Neural cell (in vitro differentiated cells): ENCODE data around the gene BRD7.

Source experiments
- EZH2 ChIP-seq: fragments of 200-600, 300-800 bp; shearing (Covaris generic), sonication (generic); IDR thresholded peaks from 2 replicates; pipeline ENCODE4 v1.6.1; 2014; ENCODE audit warnings: antibody characterized with exemption, low read length, borderline replicate concordance, mild to moderate bottlenecking; ENCODE audit not compliant: insufficient read depth, poor library complexity, severe bottlenecking
- TF ChIP-seq, protein P1 (sequence below): fragments of 450-650 bp; IDR thresholded peaks from 2 replicates; pipeline ENCODE4 v1.5.1; 2014; ENCODE audit warnings: antibody characterized with exemption, mild to moderate bottlenecking, moderate library complexity; ENCODE audit not compliant: poor library complexity, severe bottlenecking

DNA sequence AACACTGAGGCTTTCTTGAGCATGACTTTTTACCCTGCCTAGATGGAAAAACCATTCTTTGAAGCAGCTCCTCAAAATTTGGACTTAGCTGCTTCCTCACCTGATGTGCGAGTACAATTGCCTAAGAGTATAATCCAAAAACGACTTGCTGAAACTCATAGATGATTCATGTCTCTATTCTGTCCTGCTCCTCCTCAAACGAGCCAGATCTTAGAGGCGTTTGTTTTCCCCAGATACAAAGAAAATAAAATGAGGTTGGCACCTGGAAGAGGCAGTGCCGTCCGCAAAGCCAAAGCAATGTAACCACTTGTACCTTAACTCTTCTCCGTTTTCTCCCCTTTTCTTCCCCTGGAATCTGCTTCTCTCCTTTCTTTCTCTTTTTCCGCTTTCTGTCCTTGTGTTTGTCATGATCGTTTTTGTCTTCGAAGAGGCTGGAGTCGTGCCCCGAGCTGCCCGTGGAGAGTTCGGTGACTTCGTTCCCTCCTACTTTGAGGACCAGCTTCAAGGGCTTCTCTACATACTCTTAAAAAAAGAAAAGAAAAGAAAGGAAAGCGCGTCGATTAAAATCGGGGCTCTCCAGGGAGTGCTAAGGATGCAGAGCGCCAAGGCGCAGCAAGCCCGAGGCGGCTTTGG, 895 bp downstream of the BRD7 start:
- no peak for TF ChIP-seq EZH2
- TF ChIP-seq, protein P1, sequence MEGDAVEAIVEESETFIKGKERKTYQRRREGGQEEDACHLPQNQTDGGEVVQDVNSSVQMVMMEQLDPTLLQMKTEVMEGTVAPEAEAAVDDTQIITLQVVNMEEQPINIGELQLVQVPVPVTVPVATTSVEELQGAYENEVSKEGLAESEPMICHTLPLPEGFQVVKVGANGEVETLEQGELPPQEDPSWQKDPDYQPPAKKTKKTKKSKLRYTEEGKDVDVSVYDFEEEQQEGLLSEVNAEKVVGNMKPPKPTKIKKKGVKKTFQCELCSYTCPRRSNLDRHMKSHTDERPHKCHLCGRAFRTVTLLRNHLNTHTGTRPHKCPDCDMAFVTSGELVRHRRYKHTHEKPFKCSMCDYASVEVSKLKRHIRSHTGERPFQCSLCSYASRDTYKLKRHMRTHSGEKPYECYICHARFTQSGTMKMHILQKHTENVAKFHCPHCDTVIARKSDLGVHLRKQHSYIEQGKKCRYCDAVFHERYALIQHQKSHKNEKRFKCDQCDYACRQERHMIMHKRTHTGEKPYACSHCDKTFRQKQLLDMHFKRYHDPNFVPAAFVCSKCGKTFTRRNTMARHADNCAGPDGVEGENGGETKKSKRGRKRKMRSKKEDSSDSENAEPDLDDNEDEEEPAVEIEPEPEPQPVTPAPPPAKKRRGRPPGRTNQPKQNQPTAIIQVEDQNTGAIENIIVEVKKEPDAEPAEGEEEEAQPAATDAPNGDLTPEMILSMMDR: no peak
